GOT3 (cell line): ENCODE data around the gene SNRNP27.
"Not testable (repeated sequence)": the region's sequence is repeated elsewhere in the genome, so short reads cannot be mapped to it uniquely, and the experiment has no call there.

Experiments
- DNase-seq: peaks from one replicate; lab custom pipeline; 2025; ENCODE audit warnings: mixed read lengths; lab: John Stamatoyannopoulos, UW

The SNRNP27 gene

DNA sequence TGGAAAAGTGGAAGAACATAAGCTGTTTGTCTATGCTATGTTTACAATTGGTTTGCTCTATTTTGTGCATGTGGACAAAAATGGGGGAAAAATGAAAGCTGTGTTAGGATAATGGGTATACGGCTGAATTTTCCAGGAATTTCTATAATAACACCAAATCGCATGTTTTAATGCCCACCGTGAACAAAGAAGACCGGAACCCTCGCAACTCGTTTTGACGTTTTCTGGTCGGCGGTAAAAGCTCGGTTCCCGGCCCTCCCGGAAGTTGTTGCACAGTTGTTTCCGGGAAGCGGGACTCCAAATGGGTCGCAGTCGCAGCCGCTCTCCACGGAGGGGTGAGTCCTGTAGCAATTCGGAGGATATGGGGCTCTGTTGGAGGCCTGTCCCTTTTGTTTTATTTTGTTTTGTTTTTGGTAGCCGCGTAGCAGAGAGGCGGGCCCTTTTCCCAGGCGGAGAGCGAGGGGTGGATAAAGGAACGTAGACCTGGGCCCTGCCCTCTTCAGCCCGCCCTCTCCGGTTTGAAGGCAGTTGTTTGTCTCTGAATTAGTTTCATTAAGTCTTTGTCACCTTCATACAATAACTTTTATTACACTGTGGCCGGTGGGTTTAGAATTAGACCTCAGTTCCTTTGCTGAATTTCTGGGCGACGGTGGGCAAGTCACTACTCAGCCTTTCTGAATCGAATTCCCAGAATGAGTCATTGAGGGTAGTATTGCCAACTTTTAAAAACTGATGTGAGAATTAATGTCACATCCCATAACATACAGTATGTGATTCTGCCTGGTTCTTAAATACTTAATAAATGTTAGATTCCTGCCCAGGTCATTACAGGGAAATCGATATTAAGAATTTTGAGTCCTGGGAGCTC lies at the start of gene SNRNP27:
Gene SNRNP27, plus strand, starts transcription at position 273 of the 868 bp plus-strand sequence. Its CDS starts 29 bp downstream, at position 302.
- peak; percentile 40 for DNase-seq

DNA sequence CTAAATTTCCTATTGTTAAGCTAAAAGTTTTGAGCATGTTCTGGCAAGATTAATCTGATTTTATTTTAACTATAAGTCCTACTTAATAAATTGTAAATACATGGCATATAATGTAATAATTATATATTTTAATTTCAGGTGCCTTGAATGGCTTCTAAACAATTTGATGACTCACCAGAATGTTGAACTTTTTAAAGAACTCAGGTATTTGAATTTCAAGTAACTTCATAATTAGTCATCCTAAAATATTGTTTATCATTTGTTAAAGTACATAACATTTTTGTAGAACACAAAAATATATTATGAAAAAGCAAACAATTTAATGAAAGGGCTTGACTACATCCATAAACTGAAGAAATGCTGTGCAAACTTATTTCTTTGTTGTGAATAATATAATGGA lies 49.8 kb upstream of the SNRNP27 start:
- no peak for DNase-seq

DNA sequence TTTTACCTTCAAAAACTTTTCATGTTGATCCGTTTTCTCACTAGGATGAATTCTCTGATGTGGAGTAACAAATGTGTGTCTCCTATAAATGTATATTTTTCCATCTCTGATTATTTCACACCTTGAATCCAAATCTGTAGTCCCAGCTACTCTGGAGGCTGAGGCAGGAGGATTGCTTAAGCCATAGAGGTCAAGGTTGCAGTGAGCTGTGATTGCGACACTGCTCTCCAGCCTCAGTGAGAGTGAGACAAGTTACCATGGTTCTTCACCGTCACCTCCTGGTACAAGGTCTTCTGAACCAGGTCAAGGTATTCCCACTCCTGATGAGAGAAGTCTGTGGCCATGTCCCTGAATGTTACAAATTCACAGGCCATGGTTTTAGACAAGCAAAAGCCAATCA lies 49.2 kb upstream of the SNRNP27 start:
- DNase-seq = no peak

GRCh38 chr2:69846182-69847067 lies 47.3 kb upstream of the SNRNP27 start:
- DNase-seq = no peak

- DNase-seq = no peak
Observed at GRCh38 chr2:69847068-69847828, 46.5 kb upstream of the SNRNP27 start.

DNA sequence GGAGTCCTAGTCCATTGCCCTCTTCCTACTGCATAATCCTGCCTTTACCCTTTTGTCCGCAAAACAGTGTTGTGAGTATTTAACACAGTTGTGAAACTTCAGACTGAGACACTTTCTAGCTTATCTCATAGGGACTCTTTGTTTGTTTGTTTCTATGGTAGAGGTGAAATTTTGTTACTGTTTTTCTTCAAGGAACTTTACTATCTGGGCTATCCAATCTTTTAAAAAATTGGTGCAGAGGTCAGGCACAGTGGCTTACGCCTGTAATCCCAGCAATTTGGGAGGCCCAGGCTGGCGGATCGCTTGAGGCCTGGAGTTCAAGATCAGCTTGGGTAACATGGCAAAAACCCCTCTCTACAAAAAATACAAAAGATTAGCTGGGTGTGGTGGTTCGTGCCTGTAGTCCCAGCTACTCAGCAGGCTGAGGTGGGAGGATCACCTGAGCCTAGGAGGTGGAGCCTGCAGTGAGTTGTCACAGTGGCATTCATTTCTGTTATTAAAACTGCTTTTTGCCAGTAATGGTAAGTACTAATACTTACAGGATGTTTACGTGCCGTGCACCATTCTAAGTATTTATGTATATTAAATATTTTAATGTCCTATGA lies 45.5 kb upstream of the SNRNP27 start:
- DNase-seq = no peak

DNA sequence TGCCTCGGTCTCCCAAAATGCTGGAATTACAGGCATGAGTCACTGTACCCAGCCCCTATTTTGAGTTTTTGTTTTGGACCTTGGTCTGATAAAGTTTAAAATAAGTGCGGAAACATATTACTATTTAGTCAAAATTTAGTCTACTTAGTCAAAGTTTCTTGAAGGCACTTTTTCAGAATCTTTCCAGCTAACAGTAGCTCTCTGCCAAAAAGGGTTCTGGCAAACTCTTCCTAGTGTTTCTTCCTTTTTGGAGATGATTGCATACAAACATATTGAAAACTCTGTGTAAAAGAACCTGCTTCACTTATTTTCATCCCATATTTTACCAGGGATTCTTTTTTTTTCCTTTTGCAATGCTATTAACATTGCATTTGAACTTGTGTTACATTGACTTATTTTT lies 35.5 kb upstream of the SNRNP27 start:
- no peak for DNase-seq

DNA sequence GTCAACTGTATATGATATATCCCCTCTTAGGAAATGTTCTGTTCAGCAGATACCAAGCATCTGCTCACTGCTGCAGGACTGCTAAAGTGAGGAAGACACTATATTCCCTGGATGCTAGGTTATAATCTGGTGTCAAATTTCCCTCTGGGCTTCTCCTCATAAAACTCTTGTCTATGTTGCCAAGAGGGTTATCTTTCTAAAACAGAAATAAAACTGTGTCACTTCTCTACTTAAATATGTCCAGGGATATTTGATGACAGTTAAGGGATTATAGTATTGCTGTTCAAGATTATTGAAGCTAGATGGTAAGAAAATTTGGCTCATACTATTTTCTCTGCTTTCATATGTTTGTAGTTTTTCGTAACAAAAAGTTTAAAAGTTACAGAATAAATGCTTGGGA lies 30.5 kb upstream of the SNRNP27 start:
- DNase-seq = no peak

- DNase-seq = no peak
Observed at GRCh38 chr2:69888451-69888850, 5.3 kb upstream of the SNRNP27 start.

DNA sequence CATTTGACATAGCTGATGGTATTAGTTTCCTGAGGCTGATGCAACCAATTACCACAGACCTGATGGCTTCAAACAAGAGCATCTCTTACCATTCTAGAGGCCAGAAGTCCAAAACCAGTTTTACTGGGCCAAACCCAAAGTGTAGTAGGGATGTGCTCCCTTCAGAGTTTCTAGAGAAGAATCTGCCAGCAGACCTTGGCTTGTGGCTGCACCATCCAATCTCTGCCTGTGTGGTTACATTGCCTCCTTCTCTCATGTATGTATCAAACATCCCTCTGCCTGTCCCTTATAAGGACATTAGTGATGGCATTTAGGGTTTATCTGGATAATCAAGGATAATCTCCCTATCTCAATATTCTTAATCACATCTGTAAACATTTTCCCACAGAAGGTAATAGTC lies 4.5 kb upstream of the SNRNP27 start:
- DNase-seq = no peak

GRCh38 chr2:69890881-69891280 lies 2.9 kb upstream of the SNRNP27 start:
- no peak for DNase-seq

- DNase-seq = not testable (repeated sequence)
Observed at GRCh38 chr2:69892838-69893424, 825 bp upstream of the SNRNP27 start.

DNA sequence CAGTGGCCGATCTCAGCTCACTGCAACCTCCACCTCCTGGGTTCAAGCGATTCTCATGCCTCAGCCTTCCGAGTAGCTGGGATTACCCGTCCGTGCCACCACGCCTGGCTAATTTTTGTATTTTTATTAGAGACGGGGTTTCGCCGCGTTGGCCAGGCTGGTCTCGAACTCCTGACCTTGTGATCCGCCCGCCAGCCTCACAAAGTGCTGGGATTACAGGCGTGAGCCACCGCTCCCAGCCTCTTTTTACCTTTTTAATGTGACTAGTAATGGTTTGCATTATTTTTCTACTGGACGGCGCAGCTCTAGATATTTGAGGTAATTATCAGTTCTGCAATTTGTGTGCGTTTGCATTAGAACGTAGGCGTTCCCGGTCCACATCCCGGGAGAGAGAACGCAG lies 981 bp downstream of the SNRNP27 start:
- DNase-seq = not testable (repeated sequence)

GRCh38 chr2:69902213-69902922 lies 8.6 kb downstream of the SNRNP27 start:
- no peak for DNase-seq

- no peak for DNase-seq
Observed at GRCh38 chr2:69907216-69907615, 13.5 kb downstream of the SNRNP27 start.

- no peak for DNase-seq
Observed at GRCh38 chr2:69911985-69912563, 18.3 kb downstream of the SNRNP27 start.

GRCh38 chr2:69914164-69914949 lies 20.6 kb downstream of the SNRNP27 start:
- DNase-seq = peak; percentile 98

GRCh38 chr2:69914950-69915945 lies 21.5 kb downstream of the SNRNP27 start, which contains the start of gene MXD1:
MXD1 (plus strand) TSS chr2:69915109; CDS start chr2:69915331, 222 bp downstream.
- no peak for DNase-seq
